A172 (cell line): ENCODE measurements around the gene ABHD14A. TPM values are rescaled to one million over a fixed set of nuclear protein-coding genes. Genes with fewer than 3 reads are reported as not detected.

Experiments used
- DNase-seq: peaks from one replicate; pipeline ENCODE4 v3.0.0-alpha.2; 2015; ENCODE audit warnings: low spot score
- total RNA-seq: library from RNA; depleted of rRNA; stranded (reverse); fragments of >200 nt; shearing (Covaris generic); gene quantifications from 2 replicates; pipeline ENCODE4 v1.2.3, GENCODE V29; 2014

ABHD14A gene
- total RNA-seq, 1 experiment from 2014 or later = 10.2 TPM

DNA sequence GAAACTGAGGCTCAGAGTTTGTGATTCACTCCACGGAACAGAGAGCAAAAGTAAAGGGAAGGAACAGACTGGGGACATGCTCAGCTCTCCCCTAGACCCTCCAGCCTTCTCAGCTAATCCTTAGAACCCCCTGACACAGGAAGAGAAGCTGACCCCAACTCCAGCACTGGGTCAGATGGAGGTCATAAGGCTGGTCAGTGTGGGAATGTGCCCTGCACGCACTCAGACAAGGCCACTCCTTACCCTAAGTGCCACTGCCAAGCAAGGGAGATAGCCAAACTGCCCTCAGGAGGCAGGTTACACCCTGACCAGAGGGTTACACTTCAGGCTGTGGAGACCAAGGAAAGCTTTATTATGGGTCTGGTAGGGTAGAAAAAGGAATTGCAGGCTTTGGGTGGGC lies 19.7 kb downstream of the ABHD14A start:
- DNase-seq = no peak

DNA sequence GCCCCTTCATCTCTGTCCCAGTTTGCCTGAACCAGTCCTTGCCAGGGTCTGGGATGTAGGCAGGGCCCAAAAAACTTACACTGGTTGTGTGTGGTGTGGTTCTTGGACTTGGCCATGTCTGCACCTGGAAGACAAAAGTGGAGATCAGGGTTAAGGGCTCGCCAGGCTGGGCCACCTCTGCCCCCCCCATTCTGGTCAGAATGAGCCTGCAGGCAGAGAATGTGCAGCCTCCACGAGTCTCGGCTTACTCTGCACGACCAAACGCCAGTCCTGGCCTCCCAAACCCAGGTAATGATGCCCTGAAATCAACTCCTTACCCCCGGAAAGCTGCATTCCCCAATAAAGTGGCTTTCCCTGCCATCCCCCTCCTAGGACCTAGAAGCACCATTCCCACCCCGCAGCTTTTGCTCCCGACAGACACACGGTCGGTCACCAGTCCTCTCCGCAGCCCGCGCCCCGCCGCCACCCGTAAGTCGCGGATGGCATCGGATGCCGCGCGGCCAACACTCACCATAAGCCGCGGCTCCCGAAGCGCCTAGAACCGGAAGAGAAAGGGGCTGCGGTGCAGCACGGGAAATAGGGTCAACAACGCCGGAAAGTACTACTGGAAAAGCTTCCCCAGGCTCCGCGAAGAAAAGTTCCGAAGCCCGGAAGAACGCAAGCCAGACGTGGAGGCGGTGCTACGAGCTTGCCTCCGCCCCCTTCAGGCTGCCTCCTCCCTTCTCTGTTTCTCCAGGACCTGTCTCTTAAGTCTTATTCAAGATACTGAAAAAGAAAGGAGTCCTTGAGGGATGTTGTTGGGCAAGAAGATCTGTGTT lies 20.7 kb downstream of the ABHD14A start, which contains the start of gene RPL29:
TSS of gene RPL29 (minus strand) at position 550 of the 818 bp plus-strand sequence. CDS start at position 116, 434 bp downstream.
- peak; percentile 91 for DNase-seq

DNA sequence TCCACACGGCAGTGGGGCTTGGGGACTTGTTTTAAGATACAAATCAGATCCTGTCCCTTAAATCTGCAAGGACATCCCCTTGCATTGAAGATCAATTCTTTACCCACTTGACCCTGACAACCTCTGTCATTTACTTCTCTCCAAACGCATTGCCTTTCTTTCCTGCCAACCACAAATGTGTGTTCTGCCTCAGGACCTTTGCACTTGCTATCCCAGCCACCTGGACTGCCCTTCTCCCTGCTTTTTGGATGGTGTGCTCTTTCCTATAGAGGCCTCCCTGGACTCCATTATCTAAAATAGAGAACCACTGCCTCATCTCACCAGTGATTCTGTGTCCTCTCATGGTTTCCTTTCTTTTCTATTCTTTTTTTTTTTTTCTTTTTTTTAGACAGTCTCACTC lies 22.3 kb downstream of the ABHD14A start:
- DNase-seq = no peak

DNA sequence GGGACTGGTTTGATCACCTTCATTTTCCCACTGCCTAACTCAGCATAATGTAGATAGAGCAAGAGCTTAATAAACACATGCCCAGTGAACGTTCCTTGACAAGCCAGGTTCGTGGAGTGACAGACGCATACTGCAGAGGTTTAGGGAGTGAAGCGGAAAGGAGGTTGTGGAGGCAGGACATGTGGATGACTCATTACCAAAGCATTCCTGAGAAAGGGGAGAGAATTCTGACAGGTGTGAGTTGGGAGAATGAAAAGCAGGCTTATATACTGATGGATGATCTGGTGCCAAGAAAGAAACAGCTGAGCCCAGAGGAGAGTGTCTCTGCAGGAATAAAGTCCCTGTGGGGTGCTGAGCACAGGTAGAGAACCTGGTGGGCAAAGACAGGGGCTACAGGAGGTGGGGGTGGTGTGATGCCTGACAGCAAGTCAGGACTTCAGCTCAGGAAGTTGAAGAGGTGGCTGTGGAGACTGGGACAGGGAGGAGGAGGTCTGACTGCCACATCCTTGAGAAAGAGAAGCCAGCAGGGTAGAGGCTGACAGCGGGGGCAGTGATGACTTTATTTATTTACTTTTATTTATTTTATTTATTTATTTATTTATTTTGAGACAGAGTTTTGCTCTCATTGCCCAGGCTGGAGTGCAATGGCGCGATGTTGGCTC lies 23.2 kb downstream of the ABHD14A start:
- peak; percentile 53 for DNase-seq

DNA sequence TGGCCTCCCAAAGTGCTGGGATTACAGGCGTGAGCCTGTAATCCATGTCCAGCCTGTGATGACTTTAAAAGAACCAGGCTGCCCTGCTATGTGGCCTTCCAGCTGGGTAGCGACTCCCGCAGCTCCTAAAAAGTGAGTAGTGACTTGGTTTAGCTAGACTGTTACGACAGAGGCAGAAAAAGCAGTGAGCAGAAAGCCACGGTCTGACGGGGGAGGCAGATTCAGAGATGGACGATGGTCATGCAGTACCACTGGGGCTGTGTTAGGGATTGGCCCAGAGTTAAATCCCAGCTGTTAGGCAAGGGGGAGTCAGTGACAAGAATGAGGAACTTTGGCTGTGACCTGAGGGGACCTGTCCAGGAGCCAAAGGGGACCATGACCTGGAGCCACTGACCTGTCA lies 23.9 kb downstream of the ABHD14A start:
- DNase-seq = no peak

DNA sequence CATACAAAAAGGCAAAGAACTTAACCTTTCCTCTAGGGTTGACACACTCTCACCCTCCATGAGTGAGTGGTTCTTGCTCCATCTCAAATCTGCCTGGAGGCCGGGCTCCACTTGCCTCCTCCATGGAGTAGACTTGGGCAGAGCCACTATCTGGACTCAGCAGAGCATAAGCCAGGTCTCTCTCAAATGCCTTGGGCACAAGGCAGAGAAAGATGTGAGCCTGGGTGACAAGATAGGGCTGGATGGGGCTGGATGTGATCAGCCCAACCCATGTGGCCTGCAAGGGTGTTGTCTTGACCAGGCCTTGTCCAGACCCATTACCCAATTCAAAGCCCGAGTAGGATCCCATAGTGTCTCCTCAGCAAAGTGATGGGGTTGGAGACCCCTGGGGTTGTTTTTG lies 25.0 kb downstream of the ABHD14A start:
- no peak for DNase-seq

DNA sequence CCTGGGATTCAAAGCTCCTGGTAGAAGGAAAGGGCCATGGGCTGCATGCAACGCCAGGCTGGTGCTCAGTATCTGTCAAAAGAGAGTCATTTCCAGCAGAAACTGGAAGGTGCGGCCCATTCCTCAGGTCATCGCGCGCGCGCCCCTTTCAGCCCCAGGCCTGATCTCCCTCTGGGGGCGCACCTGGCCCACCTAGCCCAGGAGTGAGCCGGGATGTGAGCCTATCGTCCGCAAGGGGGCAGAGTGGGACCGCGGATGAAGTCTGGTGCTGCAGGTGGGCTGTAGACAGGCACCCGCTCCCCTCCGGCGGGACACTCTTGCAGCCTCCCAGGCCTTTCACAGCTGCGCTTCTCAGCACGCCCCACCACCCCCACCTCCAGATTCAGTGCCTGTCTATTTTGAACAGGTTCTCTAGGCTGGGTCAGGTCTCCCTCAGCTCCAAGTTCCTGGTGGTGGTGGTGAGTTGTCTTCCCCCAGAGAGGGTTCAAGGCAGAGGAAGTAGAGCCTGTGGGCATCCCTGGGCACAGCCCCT lies 26.6 kb downstream of the ABHD14A start:
- DNase-seq = peak; percentile 48

DNA sequence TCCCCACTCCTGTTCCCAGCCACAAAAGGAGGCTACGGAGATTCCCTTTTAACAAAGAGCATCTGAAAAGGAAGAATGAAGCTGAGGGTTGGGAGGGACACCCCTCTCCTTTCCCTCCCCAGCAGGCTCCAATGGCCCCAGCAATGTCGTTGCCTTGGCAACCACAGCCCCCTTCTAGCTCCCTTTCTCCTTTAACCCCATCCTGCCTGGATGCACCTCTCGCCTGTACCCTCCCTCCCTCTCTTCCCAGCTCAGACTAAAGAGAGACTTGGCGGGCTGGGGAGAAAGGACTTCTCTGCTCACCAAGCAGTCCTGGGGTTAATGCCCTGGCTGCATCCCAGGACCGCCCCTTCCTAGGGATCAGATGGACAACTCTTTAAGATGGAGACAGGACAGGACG lies 27.9 kb downstream of the ABHD14A start:
- no peak for DNase-seq

DNA sequence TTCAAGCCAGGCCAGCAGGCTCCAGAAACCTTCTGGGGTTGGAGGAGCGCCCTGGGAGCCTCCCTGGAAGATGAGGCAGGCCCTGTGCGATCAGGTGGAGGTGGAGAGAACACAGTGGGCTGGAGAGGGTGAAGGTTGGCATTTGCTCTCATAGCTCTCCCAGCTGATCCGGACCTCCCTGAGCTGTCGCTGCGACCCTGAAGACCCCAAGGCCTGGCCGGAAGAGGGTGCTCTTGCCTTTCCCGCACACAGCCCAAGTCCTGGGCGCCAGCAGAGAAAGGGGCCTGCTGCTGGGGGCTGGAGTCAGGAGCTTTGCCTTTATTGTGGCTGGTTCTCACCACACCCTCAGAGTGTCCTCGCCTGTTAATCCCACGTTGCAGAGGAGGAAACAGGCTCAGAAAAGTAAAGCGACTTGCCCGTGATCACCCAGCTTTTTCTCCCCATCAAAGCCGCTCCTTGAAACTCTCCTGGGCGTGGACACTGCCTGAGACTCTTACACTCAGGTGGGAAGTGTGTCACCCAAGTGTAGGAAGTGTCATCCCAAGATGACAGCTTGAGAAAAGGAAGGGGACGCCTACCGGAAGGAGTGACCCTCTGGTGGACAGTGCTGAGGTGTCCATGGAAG lies 29.4 kb downstream of the ABHD14A start:
- no peak for DNase-seq

DNA sequence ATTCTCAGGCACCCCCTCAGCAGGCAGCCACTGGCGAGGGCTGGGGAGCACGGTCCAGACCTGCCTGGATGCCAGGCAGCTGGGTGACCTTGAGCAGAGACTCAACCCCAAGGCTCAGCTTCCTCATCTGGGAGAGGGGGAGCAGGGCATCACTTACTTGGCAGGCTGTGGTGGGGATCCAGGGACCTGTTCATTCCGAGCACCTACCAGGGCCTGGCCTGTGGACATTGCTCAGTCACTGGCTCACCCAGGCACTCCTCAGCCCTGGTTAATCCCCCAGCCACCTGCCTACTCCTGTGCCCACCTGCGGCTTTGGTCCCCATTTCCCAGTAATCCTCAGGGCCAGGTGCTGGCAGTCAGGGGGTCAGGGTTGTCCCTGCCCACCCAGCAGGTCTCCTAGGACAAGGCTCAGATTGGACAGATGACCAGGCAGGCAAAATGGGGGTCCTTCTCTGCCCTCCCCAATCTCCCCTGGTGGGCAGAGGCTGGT lies 30.1 kb downstream of the ABHD14A start:
- no peak for DNase-seq

DNA sequence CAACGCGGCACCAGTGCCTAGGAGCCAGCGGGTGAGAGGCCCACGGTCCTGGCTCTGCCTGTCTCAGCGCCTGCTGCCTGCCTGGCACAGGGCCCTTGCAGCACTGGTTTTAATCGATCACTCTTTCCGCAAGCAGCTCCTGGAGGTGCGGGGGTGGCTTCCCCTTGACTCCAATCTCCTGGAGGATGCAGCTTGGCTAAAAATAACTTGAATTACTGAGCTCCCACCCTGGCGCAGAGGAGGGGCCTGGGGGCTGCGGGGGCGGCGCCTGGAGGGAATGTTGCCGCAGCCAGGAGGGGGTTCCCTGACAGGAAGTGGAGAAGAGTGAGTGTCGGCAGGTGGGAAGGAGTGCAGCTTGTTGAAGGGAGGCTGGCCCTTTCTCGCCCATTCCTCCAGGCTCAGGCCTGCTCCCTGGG lies 30.7 kb downstream of the ABHD14A start:
- DNase-seq = peak; percentile 50

DNA sequence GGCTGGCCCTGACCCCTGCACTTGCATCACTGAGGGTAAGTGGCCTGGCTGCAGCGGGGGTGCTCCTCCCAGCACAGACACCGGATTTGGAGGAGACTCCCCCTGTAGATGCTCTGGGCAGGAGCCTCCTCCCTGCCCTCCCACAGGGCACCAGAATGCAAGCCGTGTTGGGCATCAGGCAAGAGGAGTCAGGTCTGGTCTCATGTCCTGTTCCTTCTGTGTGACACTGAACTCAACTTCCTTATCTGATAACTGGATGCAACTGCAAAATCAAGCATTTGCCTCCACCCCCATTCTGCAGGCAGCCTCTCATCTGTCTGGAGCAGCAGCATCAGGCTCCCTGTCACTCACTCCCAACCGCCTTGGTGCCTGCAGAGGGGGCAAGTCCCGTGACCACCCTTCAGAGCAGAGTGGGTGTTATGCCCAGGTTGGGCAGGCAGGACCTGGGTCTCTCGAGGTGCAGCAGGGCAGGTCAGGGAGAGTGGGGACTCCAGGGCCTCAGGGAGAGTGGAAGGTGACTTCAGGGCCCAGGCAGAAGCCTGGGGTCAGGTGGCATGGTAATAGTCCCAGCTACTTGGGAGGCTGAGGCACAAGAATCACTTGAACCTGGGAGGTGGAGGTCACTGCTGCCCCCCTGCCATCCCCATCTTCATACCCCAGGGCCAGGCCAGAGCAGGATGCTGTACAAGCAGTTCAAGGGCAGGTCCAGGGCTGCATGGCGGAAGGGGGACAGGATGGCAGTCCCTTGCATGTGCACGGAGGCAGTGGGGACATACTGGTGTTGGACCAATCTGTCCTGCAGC lies 31.4 kb downstream of the ABHD14A start:
- DNase-seq = no peak

DNA sequence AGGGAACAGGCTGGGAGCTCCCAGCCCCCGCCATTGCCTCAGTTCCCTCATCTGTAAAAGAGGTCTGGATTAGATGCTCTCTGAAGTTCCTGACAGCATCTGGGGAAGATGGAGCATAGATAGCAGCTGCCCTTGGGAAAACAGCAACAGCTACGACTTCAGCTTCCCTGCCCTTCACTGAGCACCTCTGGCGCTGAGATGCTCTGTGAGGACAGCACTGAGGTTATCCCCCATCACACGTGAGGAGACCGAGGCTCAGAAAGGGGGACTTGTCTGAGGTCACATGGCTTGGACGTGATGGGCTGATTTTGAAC lies 31.9 kb downstream of the ABHD14A start:
- no peak for DNase-seq

DNA sequence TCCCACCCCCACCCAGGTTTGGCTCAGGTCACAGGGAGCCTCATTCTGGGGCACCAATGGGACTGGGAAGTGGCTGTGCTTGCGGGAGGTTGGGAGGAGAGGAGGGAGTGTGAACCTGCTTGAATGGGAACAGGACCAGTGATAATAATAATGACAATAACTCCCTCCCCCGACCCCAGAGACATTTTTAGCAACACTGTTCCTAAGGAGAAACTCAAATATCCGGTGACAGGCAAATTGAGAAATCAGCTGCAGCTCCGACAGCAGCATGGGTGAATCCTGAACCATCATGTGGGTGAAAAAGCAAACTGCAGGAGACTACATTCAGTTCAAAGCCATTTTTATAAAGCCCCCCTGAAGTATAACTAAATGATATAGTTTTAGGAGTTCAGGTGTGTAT lies 32.4 kb downstream of the ABHD14A start:
- no peak for DNase-seq

DNA sequence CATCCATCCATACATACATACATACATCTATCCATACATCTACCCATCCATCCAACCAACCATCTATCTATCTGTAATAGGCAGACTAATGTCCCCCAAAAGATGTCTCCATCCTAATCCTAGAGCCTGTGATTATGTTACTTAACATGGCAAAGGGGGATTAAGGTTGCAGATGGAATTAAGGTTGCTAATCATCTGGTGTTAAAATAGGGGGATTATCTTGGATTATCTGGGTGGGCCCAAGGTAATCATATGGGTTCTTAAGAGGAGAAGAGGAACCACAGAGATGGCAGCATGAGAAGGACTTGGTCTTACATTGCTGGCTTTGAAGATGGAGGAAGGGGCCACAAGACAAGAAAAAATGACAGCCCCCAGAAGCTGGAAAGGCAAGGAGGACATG lies 35.6 kb downstream of the ABHD14A start:
- no peak for DNase-seq

DNA sequence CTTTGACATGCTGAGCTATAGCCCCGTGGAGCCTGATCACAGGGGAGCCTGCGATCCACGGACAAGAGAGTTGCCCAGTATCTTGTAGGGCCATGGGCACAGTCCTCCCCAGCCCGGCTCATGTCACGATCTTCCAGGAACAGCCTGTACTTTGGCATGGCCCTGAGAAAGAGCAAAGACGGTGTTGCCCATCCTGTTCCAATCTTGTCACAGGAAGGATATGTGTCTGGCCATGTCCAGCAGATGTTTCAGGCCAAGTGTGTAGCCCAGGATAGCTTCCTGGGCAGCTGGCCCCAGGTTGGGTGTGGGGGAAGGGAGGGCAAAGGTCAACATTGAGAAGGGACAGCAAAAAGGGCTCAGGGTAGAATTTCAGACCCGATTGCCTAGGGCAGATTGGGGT lies 37.8 kb downstream of the ABHD14A start:
- DNase-seq = no peak

DNA sequence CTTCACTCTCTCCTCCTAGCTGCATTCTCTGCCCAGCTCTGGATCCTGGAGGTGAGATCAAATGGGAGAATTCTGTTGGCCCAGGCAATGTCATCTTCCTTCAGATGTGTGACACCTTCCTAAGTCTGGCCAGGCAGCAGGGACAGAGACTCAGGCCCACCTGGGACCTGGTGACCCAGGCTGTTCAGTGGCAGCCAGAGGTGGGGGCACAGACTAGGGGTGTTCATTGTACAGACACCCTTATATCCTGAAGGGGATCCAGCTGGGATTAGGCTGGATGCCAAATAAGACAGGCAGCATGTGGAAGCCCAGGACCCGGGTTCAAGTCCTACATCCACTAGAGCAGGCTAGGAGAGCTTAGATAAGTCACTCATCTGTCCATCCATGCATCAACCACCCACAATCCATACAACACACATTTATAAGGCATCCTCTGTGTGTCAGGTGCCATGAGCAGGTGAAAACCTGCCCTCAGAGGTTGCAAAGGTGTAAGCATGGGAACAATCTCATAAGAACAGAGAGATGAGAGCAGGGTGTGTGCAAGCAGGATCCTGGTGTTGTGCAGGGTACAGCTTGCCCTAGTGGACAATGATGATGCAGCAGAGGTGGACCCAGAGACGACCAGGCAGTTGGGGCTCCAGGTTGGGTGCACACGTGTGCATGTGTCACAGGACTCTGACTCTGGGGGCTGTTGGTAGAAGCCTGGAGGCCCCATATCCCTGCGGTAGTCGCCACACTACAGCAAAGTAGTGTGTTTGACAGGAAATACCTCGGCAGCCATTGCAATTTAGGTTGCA lies 39.1 kb downstream of the ABHD14A start:
- no peak for DNase-seq

DNA sequence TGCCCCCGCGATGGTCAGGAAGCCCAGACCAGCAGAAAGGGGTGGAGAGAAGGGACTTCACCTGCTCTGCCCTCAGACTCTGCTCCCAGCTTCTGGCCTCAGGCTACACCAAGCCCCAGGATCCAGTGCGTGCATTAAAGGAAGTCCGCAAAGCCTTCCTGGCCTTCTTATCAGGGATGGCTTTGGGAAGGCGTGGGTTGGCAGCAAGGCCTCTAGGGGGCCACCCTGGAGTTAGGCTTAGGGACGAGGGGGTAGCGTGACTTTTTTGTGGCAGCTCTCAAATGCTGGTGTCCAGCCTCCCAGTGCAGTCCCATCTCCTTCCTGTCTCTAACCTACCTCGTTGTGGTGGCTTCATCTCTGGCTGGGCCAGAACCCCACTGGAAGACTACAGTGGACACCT lies 39.7 kb downstream of the ABHD14A start:
- DNase-seq = no peak

DNA sequence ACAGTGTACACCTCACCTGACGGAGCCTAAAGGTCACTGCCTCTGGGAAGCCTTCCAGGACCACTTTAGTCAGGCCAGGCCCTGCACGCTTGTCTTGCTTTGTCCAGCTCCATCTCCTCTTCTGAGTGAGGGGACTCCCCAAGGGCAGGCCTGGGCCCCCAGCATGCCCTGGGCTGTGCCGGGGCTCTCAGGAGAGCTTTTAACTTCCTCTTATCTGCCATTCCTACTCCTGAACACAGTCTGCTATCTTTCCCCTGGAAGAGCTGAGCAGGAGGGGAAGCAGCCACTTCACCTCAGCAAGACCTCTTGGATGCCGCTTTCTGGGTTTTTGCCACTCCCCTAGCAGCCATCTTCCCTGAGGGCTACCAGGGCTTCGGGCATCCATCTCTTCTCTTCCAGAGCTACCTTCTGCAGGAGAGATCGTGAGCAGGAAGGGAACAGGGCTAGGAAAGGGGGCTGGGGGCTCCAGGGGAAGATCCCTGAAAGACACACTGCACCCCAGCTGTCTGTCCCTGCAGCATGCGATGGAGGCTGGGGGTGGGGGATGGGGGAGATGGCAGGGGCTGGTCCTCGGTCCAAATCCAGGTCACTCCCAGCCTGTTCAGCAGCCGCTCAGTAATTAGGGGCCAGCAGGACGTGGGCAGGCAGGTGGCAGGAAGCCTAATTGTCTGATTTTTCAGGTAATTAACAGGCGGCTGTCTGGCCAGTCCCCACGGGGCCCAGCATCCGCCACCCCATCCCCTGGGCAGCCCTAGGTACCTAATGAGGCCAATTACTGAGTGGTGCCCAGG lies 40.8 kb downstream of the ABHD14A start:
- no peak for DNase-seq

DNA sequence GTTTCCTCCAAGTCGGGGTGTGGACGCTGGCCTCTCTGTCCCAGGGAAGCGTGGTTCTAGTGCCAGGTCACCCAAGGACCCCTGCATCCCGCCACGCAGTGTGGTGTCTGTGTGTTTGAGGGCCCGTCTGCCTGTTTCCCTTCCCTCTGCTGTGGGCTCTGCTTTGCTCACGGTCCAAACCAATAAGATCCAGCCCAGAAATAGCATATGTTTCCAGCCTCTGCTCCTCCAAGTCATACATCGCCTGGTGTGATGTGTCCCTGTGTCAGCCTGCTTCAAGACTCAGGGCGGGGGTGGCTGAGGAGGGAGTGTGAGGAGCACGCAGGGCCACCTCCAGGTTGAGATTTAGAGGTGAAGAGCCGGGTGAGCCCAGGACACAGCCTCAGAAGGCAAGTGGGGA lies 42.7 kb downstream of the ABHD14A start:
- DNase-seq = no peak
